Mucosa of descending colon (tissue), 3 donors: ENCODE data around the gene WT1. TPM values are rescaled to one million over a fixed set of nuclear protein-coding genes. Genes with fewer than 3 reads are reported as not detected.

Source experiments
- ATAC-seq: fragments of 200-7000 bp; cut with Tn5 transposase; one replicate; pipeline ENCODE4 v1.9.1; 2020; ENCODE audit warnings: mild to moderate bottlenecking, moderate library complexity
- DNase-seq, 3 donors: peaks; one replicate each; pipeline ENCODE4 v3.0.0-alpha.2; 2020
- H3K36me3 ChIP-seq: fragments of 200-600 bp; one replicate; pipeline ENCODE4 v1.8.0; 2021; ENCODE audit warnings: low read depth, mild to moderate bottlenecking
- H3K4me1 ChIP-seq: fragments of 200-600 bp; one replicate; pipeline ENCODE4 v1.8.0; 2021; ENCODE audit warnings: low read depth, mild to moderate bottlenecking
- H3K4me3 ChIP-seq: fragments of 200-600 bp; one replicate; pipeline ENCODE4 v1.8.0; 2021; ENCODE audit warnings: mild to moderate bottlenecking
- H3K9me3 ChIP-seq: fragments of 200-600 bp; one replicate; pipeline ENCODE4 v1.8.0; 2021; ENCODE audit warnings: mild to moderate bottlenecking
- CTCF ChIP-seq: fragments of 200-600 bp; IDR thresholded peaks from one replicate; pipeline ENCODE4 v1.8.0; 2022; ENCODE audit warnings: antibody characterized with exemption, mild to moderate bottlenecking
- intact Hi-C, 2 donors: fragments of 100-400 bp; cut with DNase I in 1 of 2; cut with micrococcal nuclease in 1 of 2; formaldehyde crosslinking; loops; one replicate each; pipeline versions ENCODE4 v1.11.0 to v1.11.1; 2022; cut with DNase I, micrococcal nuclease
- total RNA-seq, 3 donors: library from RNA; stranded (reverse); fragmentation: NEBNext Ultra II Directional in 2 of 3; extraction: Animal tissue kit (Norgen Biotek cat#: 25700) in 2 of 3; gene quantifications; one replicate each; pipeline versions ENCODE4 v1.2.1 to v1.2.4, GENCODE V29; 2021 to 2023
- donor health status: DM: no; HTN: no; CAD: no; lungs with moderate emphysema.
- donor health status: DM: no; HTN: no; CAD: no.
- donor health status: DM: no; HTN: yes; CAD: no.

The WT1 gene
- total RNA-seq, 3 donors from 2014 or later = 0.09 to 0.57 TPM; not detected in 1

- Histone ChIP-seq H3K4me1 (peaks cover 4% of the 10 kb centered on the region), H3K9me3 (no peaks in the 10 kb centered on the region), H3K4me3 (no peak overlapping the region), H3K36me3 (no peaks in the 10 kb centered on the region)
- DNase-seq = no peak
- no peak for TF ChIP-seq CTCF
- no peak for ATAC-seq
- intact Hi-C loops = no loop called here
These were observed 46.2 kb downstream of the WT1 start for GRCh38 chr11:32388871-32389770.

GRCh38 chr11:32388365-32388764 is 47.0 kb downstream of the WT1 start:
- H3K4me3 ChIP-seq = no peak overlapping the region
- intact Hi-C loops = no loop called here
- no peaks in the 10 kb centered on the region for H3K36me3 ChIP-seq
- H3K9me3 ChIP-seq = no peaks in the 10 kb centered on the region
- no peak for DNase-seq
- TF ChIP-seq CTCF = no peak
- ATAC-seq = no peak
- H3K4me1 ChIP-seq = peaks cover 4% of the 10 kb centered on the region

GRCh38 chr11:32387411-32387810 is 47.9 kb downstream of the WT1 start:
- ATAC-seq = no peak
- Histone ChIP-seq H3K36me3 (no peaks in the 10 kb centered on the region), H3K4me1 (no peaks in the 10 kb centered on the region), H3K9me3 (no peaks in the 10 kb centered on the region), H3K4me3 (no peak overlapping the region)
- DNase-seq = no peak
- intact Hi-C loops = no loop called here
- TF ChIP-seq CTCF = no peak

- no peak for ATAC-seq
- Histone ChIP-seq H3K4me3 (no peak overlapping the region), H3K9me3 (no peaks in the 10 kb centered on the region), H3K4me1 (no peaks in the 10 kb centered on the region), H3K36me3 (no peaks in the 10 kb centered on the region)
- DNase-seq = no peak
- intact Hi-C loops = no loop called here
- no peak for TF ChIP-seq CTCF
These were observed 48.5 kb downstream of the WT1 start for GRCh38 chr11:32386770-32387377.

GRCh38 chr11:32385998-32386397 is 49.3 kb downstream of the WT1 start:
- H3K36me3 ChIP-seq = no peaks in the 10 kb centered on the region
- TF ChIP-seq CTCF = no peak
- intact Hi-C loops = no loop called here
- H3K4me1 ChIP-seq = no peaks in the 10 kb centered on the region
- H3K9me3 ChIP-seq = no peaks in the 10 kb centered on the region
- peak in 1 of 3 donors; percentile 49 for DNase-seq
- ATAC-seq = peak; percentile 64
- H3K4me3 ChIP-seq = no peak overlapping the region
